Measurements from ENCODE around the gene RPL35.

The RPL35 gene

GRCh38 chr9:124861342-124862229 lies at the start of gene RPL35, which contains the start of gene ARPC5L:
Gene RPL35, minus strand, starts transcription at chr9:124861957. Its CDS starts 45 bp downstream, at chr9:124861912.
Gene ARPC5L, plus strand, starts transcription at chr9:124862130. Its CDS starts 7,161 bp downstream, at chr9:124869291.
- DNase-seq: peak; percentile 95 to 96

GRCh38 chr9:124908098-124908497 lies 46.3 kb upstream of the RPL35 start:
- DNase-seq: no peak

GRCh38 chr9:124906966-124907365 lies 45.2 kb upstream of the RPL35 start:
- DNase-seq: no peak

GRCh38 chr9:124899845-124900244 lies 38.1 kb upstream of the RPL35 start:
- DNase-seq: no peak

- DNase-seq: no peak
Measured at GRCh38 chr9:124897570-124898460, 36.1 kb upstream of the RPL35 start.

- peak in 1 of 2 experiments; percentile 38 for DNase-seq
Measured at GRCh38 chr9:124894741-124895170, 33.0 kb upstream of the RPL35 start.

GRCh38 chr9:124894035-124894740 lies 32.4 kb upstream of the RPL35 start:
- DNase-seq: no peak

- DNase-seq: no peak
Measured at GRCh38 chr9:124890179-124890578, 28.4 kb upstream of the RPL35 start.

- no peak for DNase-seq
Measured at GRCh38 chr9:124889006-124889405, 27.2 kb upstream of the RPL35 start.

GRCh38 chr9:124887832-124888231 lies 26.1 kb upstream of the RPL35 start:
- DNase-seq: no peak

- no peak for DNase-seq
Measured at GRCh38 chr9:124886866-124887492, 25.2 kb upstream of the RPL35 start.

- no peak for DNase-seq
Measured at GRCh38 chr9:124886461-124886860, 24.7 kb upstream of the RPL35 start.

- DNase-seq: no peak
Measured at GRCh38 chr9:124885551-124885950, 23.8 kb upstream of the RPL35 start.

- DNase-seq: no peak
Measured at GRCh38 chr9:124884376-124884775, 22.6 kb upstream of the RPL35 start.

GRCh38 chr9:124882231-124882630 lies 20.5 kb upstream of the RPL35 start:
- no peak for DNase-seq

- no peak for DNase-seq
Measured at GRCh38 chr9:124881138-124881743, 19.5 kb upstream of the RPL35 start.

- DNase-seq: no peak
Measured at GRCh38 chr9:124880501-124880900, 18.7 kb upstream of the RPL35 start.

GRCh38 chr9:124879226-124879625 lies 17.5 kb upstream of the RPL35 start:
- DNase-seq: no peak

- no peak for DNase-seq
Measured at GRCh38 chr9:124878518-124878917, 16.8 kb upstream of the RPL35 start.

GRCh38 chr9:124878021-124878420 lies 16.3 kb upstream of the RPL35 start:
- DNase-seq: no peak

- DNase-seq: no peak
Measured at GRCh38 chr9:124877021-124877782, 15.4 kb upstream of the RPL35 start.

Data from stimulated activated CD4-positive, alpha-beta T cell treated with anti-CD3 and anti-CD28 coated beads, Interleukin-4, amount 100 ng/mL, for 4 hours (primary cell).